Hepatocyte (in vitro differentiated cells): ENCODE data around the gene SBF2. TPM values are rescaled to one million over a fixed set of nuclear protein-coding genes. Genes with fewer than 3 reads are reported as not detected.
A peak's percentile ranks its signal among the peaks of the same experiment; 100 is the strongest.

Source experiments
- DNase-seq: peaks from one replicate; pipeline ENCODE4 v3.0.0-alpha.2; 2016; ENCODE audit warnings: low spot score
- H2AFZ ChIP-seq: fragments of 200-600 bp; sonication (generic); 2 replicates; pipeline ENCODE4 v1.6.0; 2016; ENCODE audit warnings: antibody characterized with exemption, mild to moderate bottlenecking
- H3K27ac ChIP-seq: fragments of 200-600 bp; sonication (generic); 2 replicates; pipeline ENCODE4 v1.5.1; 2016; ENCODE audit warnings: mild to moderate bottlenecking
- H3K27me3 ChIP-seq: fragments of 200-600 bp; sonication (generic); 2 replicates; pipeline ENCODE4 v1.6.1; 2016
- H3K36me3 ChIP-seq: fragments of 200-600 bp; sonication (generic); replicated peaks from 2 replicates; pipeline ENCODE4 v1.5.1; 2016; ENCODE audit warnings: low read depth; ENCODE audit not compliant: insufficient read depth
- H3K4me1 ChIP-seq: fragments of 200-600 bp; sonication (generic); 2 replicates; pipeline ENCODE4 v1.5.1; 2016; ENCODE audit warnings: mild to moderate bottlenecking, moderate library complexity; ENCODE audit not compliant: insufficient read depth
- H3K4me2 ChIP-seq: fragments of 200-600 bp; sonication (generic); 2 replicates; pipeline ENCODE4 v1.6.0; 2016
- H3K4me3 ChIP-seq: fragments of 200-600 bp; sonication (generic); 2 replicates; pipeline ENCODE4 v1.5.1; 2016; ENCODE audit warnings: mild to moderate bottlenecking
- H3K79me2 ChIP-seq: fragments of 200-600 bp; sonication (generic); 2 replicates; pipeline ENCODE4 v1.6.0; 2017; ENCODE audit warnings: mild to moderate bottlenecking
- H3K9me2 ChIP-seq: fragments of 200-600 bp; sonication (generic); replicated peaks from 2 replicates; pipeline ENCODE4 v1.6.0; 2017; ENCODE audit warnings: mild to moderate bottlenecking; ENCODE audit not compliant: insufficient read depth
- H3K9me3 ChIP-seq: fragments of 200-600 bp; sonication (generic); 2 replicates; pipeline ENCODE4 v1.5.1; 2016; ENCODE audit warnings: low read depth, mild to moderate bottlenecking
- H4K20me1 ChIP-seq: fragments of 200-600 bp; sonication (generic); 2 replicates; pipeline ENCODE4 v1.6.0; 2016; ENCODE audit warnings: mild to moderate bottlenecking; ENCODE audit not compliant: insufficient read depth, poor library complexity, severe bottlenecking
- CTCF ChIP-seq: fragments of 200-600 bp; sonication (generic); IDR thresholded peaks from 2 replicates; pipeline ENCODE4 v1.5.1; 2016; ENCODE audit warnings: antibody characterized with exemption, mild to moderate bottlenecking; ENCODE audit not compliant: poor library complexity
- EZH2 ChIP-seq: fragments of 200-600 bp; sonication (generic); IDR thresholded peaks from 2 replicates; pipeline ENCODE4 v1.6.1; 2016; ENCODE audit warnings: antibody characterized with exemption, mild to moderate bottlenecking, borderline replicate concordance
- EZH2phosphoT487 ChIP-seq: fragments of 200-600 bp; sonication (generic); IDR thresholded peaks from one replicate; pipeline ENCODE4 v1.6.1; 2018; ENCODE audit warnings: antibody characterized with exemption, mild to moderate bottlenecking, low read depth, moderate library complexity; ENCODE audit not compliant: unreplicated experiment, severe bottlenecking
- WGBS: methylation state at CpG from one replicate; pipeline ENCODE4 v1.1.6; 2016; ENCODE audit warnings: low lambda C conversion rate; ENCODE audit errors: missing lambda C conversion rate; 5-methylcytosine and 5-hydroxymethylcytosine counted together
- polyA plus RNA-seq: library from polyadenylated mRNA; unstranded; fragments of >200 nt; fragmentation: Nextera tagmentation; extraction: Ambion mirVana; gene quantifications from 2 replicates; pipeline ENCODE4 v1.2.1, GENCODE V29; 2016
- total RNA-seq: library from RNA; depleted of rRNA; stranded (reverse); fragments of >200 nt; gene quantifications from 2 replicates; pipeline ENCODE4 v1.2.3, GENCODE V29; 2014

The SBF2 gene
- total and polyA plus RNA-seq, 2 experiments from 2014 or later, result 25.7 to 83.2 TPM

DNA sequence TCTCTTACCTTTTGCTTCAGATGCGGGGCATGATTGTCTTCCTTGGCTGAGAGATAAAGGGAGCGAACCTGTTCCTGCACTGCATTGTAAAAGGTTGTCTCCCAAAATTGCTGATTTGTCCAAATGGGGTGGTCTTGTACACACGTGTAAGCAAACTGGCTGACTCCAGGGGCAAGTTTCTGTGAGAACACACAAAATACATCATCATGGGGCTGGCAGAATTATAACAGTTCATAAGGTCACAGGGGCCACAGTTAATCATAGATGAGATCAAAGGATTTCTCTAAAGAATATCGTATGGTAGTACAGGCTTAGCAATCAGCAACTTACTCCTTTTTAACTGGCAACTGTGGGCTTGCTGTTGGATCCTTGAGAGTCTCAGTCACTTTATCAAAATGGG, 435.8 kb downstream of the SBF2 start:
- Histone ChIP-seq H4K20me1 (no peaks in the 10 kb centered on the region), H3K4me1 (peaks cover 28% of the 10 kb centered on the region), H3K27me3 (no peaks in the 10 kb centered on the region), H2AFZ (no peak overlapping the region), H3K36me3 (no peaks in the 10 kb centered on the region), H3K9me2 (no peaks in the 10 kb centered on the region), H3K27ac (no peak overlapping the region), H3K79me2 (no peaks in the 10 kb centered on the region), H3K4me3 (no peak overlapping the region), H3K9me3 (no peaks in the 10 kb centered on the region), H3K4me2 (no peak overlapping the region)
- 41% methylated on average over 4 of the region's 4 CpGs for WGBS
- TF ChIP-seq CTCF, result no peak
- TF ChIP-seq EZH2, result no peak
- no peak for TF ChIP-seq EZH2phosphoT487
- DNase-seq, result no peak

DNA sequence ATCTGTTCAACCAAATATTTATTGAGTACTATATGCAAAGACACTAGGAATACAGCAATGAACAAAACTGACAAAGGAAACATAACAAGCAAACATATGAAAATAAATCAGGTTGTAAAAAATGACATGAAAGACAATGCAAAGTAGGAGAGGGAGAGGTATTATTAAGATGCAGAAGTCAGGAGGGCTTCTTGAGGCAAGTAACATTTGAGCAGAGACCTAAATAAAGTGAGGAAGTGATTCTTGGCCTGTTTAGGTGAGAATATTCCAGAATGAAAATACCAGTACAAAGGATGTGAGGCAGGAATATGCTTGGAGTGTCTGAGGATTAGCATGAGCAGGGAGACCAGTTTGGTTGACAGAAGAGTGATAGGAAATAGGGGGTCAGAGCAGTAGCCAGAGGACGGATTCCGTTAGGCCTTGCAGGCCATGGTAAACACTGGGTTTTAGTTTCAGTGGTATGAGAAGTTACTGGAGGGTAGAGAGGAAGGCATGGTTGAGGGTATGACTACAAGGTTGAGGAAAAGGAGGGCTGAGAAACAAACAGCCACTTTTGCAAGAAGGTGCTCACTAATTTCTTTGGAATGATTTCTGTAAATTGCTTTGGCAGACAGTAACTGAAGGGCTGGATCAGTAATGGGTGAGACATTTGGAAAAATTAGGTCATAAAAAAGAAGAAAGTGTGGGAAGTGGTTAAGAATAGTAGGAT, 438.3 kb downstream of the SBF2 start:
- no peak for DNase-seq
- no peaks in the 10 kb centered on the region for H3K27me3 ChIP-seq
- no peaks in the 10 kb centered on the region for H3K79me2 ChIP-seq
- H3K9me3 ChIP-seq, result no peaks in the 10 kb centered on the region
- no peaks in the 10 kb centered on the region for H3K9me2 ChIP-seq
- H3K4me1 ChIP-seq, result peaks cover 28% of the 10 kb centered on the region
- no peaks in the 10 kb centered on the region for H4K20me1 ChIP-seq
- TF ChIP-seq EZH2phosphoT487 (no peak), EZH2 (no peak), CTCF (no peak)
- no peak overlapping the region for H2AFZ ChIP-seq
- H3K36me3 ChIP-seq, result no peaks in the 10 kb centered on the region
- 88% methylated on average over 2 of the region's 2 CpGs for WGBS
- H3K4me3 ChIP-seq, result no peak overlapping the region
- H3K4me2 ChIP-seq, result no peak overlapping the region
- no peak overlapping the region for H3K27ac ChIP-seq

DNA sequence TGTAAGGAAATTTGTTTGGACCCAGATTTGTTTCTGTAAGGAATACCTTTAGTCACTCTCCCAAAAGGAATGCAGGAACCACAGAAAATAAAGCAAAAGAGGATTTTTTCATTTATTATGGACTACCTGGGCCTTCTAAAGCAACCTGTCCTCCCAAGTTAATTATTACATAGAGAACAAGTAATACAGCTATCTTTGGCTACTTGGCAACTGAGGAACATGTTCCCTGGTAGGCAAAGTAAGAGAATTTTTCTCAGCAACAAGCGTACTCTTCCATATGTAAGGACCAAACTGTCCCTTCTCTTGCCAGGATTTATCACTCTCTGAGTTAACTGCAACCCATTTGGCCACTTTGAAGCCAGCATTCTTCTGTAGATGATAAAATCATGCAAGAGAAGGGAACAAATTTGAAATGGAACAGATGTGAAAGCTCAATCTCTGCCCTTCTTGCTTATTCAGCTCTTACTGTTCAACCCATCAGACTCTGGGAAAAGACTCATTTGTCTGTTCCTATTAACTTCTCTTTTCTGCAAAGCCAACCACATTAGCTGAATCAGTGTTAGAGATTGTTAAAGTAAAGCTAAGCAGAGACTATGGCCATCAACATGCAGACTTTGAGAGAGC, 440.0 kb downstream of the SBF2 start:
- DNase-seq, result no peak
- Histone ChIP-seq H3K4me2 (peak overlapping the region; percentile 3), H2AFZ (no peak overlapping the region), H3K79me2 (no peaks in the 10 kb centered on the region), H3K27me3 (no peaks in the 10 kb centered on the region), H3K36me3 (no peaks in the 10 kb centered on the region), H3K4me1 (peaks cover 25% of the 10 kb centered on the region), H3K4me3 (no peak overlapping the region), H4K20me1 (no peaks in the 10 kb centered on the region), H3K9me2 (no peaks in the 10 kb centered on the region), H3K9me3 (no peaks in the 10 kb centered on the region), H3K27ac (peak overlapping the region; percentile 24)
- no peak for TF ChIP-seq EZH2phosphoT487
- no peak for TF ChIP-seq EZH2
- no peak for TF ChIP-seq CTCF
- WGBS, result 60% methylated on average over 1 of the region's 1 CpG
